Upper lobe of right lung (tissue), 1 donor: ENCODE measurements around the gene SPATS2. TPM values are rescaled to one million over a fixed set of nuclear protein-coding genes. Genes with fewer than 3 reads are reported as not detected.

Experiments used
- ATAC-seq: fragments of 200-7000 bp; cut with Tn5 transposase; one replicate; pipeline ENCODE4 v1.9.1; 2020; ENCODE audit warnings: mild to moderate bottlenecking, moderate library complexity
- DNase-seq: peaks from one replicate; pipeline ENCODE4 v3.0.0-alpha.2; 2020
- H3K27ac ChIP-seq: fragments of 200-600 bp; one replicate; pipeline ENCODE4 v1.8.0; 2022
- H3K27me3 ChIP-seq: fragments of 200-600 bp; one replicate; pipeline ENCODE4 v1.8.0; 2022; ENCODE audit warnings: mild to moderate bottlenecking
- H3K36me3 ChIP-seq: fragments of 200-600 bp; one replicate; pipeline ENCODE4 v1.8.0; 2022
- H3K4me1 ChIP-seq: fragments of 200-600 bp; one replicate; pipeline ENCODE4 v1.8.0; 2022
- H3K4me3 ChIP-seq: fragments of 200-600 bp; one replicate; pipeline ENCODE4 v1.8.0; 2022; ENCODE audit warnings: mild to moderate bottlenecking
- H3K9me3 ChIP-seq: fragments of 200-600 bp; one replicate; pipeline ENCODE4 v1.8.0; 2022
- intact Hi-C: fragments of 100-400 bp; cut with DNase I; formaldehyde crosslinking; loops from one replicate; pipeline ENCODE4 v1.11.0; 2022
- total RNA-seq: library from RNA; stranded (reverse); fragmentation: NEBNext Ultra II Directional; extraction: Animal tissue kit (Norgen Biotek cat#: 25700); gene quantifications from one replicate; pipeline ENCODE4 v1.2.1, GENCODE V29; 2021
- TF ChIP-seq, protein P1 (sequence below): fragments of 200-600 bp; IDR thresholded peaks from one replicate; pipeline ENCODE4 v1.8.0; 2022; ENCODE audit warnings: antibody characterized with exemption
- donor health status: DM: no; HTN: yes; CAD: no; lungs with severe emphysema.

Gene SPATS2
- total RNA-seq, 1 donor from 2014 or later: 12.6 TPM

DNA sequence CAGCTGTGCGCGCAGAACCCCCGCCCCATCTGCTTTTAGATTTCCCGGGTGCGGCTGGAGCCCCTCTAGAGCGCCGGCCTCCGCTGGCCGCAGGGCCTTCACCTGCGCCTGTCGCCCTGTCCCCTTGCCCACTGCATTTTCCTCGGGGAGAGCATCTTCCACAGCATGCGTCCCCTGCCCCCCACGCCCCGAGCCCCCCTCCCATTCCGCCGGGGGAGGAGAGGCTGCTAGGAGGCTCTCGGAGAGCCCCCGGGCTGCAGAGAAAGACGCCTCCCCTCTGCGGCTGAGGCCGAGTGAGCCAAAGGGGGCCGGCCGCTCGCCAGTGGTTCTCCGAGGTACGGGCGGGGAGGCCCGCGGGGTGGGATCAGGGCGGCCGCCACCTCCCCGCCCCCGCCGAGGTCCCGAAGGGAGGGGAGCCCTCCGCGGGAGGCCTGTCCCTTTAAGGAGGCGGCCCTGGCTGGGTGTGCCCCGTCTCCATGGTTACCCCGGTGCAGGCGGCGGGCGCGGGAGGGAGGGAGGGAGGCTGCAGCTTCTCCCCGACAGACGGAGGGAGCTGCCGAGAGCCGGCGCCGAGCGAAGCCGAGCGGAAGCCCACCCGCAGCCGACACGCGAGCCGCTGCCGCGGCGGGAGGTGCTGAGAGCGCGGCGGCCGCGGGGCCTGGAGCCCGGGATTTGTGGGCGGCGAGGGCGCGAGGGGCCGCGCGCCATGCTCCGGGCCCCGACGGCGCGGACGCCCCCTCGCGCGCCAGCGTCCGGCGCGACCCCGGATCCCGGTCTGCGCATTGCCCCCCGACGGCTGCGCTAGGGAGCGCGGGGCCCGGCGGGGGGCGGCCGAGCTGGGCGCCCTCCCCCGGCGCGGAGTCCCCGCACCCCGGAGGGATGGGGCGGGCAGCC is 171.5 kb downstream of the SPATS2 start, which contains the start of gene KCNH3:
Gene KCNH3 (plus strand): TSS at position 521 of the 894 bp plus-strand sequence. CDS start 387 bp downstream, outside the sequence.
- Histone ChIP-seq H3K27me3 (peaks cover 48% of the 10 kb centered on the region), H3K27ac (no peak within 1 kb of the TSS), H3K4me1 (peaks cover 6% of the 10 kb centered on the region), H3K36me3 (no peaks in the 10 kb centered on the region), H3K9me3 (no peaks in the 10 kb centered on the region), H3K4me3 (peak within 1 kb of the TSS; percentile 53)
- intact Hi-C loops: no loop called here
- DNase-seq: peak; percentile 90
- ATAC-seq: peak; percentile 82
- TF ChIP-seq, protein P1, sequence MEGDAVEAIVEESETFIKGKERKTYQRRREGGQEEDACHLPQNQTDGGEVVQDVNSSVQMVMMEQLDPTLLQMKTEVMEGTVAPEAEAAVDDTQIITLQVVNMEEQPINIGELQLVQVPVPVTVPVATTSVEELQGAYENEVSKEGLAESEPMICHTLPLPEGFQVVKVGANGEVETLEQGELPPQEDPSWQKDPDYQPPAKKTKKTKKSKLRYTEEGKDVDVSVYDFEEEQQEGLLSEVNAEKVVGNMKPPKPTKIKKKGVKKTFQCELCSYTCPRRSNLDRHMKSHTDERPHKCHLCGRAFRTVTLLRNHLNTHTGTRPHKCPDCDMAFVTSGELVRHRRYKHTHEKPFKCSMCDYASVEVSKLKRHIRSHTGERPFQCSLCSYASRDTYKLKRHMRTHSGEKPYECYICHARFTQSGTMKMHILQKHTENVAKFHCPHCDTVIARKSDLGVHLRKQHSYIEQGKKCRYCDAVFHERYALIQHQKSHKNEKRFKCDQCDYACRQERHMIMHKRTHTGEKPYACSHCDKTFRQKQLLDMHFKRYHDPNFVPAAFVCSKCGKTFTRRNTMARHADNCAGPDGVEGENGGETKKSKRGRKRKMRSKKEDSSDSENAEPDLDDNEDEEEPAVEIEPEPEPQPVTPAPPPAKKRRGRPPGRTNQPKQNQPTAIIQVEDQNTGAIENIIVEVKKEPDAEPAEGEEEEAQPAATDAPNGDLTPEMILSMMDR: no peak

DNA sequence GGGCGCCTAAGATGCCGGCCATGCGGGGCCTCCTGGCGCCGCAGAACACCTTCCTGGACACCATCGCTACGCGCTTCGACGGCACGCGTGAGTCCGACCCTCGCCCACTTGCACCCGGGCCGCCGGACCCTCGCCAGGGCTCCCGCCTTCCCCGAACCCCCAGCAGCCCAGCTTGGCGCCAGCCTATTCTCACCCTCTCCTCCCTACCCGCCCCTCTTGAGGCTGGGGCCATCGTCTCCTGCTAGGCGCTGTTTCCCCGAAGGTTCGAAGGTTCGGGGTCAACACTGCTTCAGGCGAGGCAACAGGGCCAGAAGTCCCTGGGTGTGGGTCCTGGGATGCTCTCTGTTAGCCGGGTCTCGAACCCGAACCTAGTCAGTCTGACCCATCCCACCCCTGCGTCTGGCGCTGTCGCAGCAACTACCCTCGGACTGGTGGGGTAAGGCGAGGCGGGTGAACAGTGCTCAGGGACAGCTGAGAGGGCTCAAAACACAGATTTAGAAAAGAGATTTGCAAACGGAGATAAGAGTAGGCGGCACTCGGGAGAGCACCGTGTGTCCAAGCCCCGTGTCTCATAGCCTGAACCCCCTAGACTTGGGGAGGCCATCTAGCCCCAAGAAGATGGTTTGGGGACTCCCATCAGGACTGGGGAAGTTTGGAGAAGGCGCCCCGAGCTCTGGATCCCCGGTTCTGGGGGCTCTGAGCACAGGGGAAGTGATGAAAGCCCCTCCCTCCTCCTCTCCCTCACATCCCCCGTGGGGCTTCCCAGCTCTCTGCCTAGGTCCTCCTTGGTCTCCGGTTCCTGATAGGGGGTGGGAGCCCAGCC is 172.4 kb downstream of the SPATS2 start:
- DNase-seq (peak; percentile 63), ATAC-seq (no peak)
- peaks cover 48% of the 10 kb centered on the region for H3K27me3 ChIP-seq

DNA sequence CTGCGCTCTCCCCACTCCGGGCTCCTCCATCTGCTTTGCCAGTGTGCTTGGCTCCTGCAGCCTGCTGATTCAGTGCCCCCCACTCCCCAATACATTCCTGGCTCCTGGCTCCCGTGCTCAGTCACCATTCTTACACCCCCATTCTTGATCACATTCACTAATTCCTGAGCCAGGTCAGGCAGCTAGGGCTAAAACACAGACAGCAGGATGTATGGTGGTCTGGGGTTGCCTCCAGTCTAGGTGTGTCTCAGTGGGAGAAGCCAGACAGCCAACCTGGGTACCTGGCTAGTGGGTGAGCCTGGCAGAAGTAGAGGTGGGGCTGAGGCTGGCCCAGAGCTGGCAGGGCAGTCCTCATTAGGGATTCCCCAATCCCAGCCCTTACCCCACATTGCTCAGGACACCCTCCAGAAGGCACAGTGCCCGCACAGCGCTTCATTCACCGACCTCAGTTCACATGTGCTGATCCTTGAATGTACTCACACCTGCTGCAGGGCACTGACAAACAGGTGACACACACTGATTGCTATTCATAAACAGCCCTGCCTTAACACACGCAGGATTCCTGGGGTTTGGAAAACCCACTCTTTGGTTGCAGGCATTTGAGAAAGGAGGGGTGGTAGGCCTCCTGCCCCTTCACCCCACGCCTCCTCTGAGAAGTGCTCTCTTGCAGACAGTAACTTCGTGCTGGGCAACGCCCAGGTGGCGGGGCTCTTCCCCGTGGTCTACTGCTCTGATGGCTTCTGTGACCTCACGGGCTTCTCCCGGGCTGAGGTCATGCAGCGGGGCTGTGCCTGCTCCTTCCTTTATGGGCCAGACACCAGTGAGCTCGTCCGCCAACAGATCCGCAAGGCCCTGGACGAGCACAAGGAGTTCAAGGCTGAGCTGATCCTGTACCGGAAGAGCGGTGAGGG is 173.2 kb downstream of the SPATS2 start:
- Histone ChIP-seq H3K4me3 (no peak overlapping the region), H3K36me3 (no peaks in the 10 kb centered on the region), H3K27ac (no peak overlapping the region), H3K9me3 (no peaks in the 10 kb centered on the region), H3K4me1 (peaks cover 6% of the 10 kb centered on the region), H3K27me3 (peaks cover 40% of the 10 kb centered on the region)
- ATAC-seq (no peak), DNase-seq (peak; percentile 59)
- TF ChIP-seq, protein P1: no peak
- intact Hi-C loops: no loop called here

More for the DNA sequence above, 172.4 kb downstream of the SPATS2 start:
- Histone ChIP-seq H3K4me1 (peaks cover 6% of the 10 kb centered on the region), H3K36me3 (no peaks in the 10 kb centered on the region), H3K4me3 (no peak overlapping the region), H3K27ac (no peak overlapping the region), H3K9me3 (no peaks in the 10 kb centered on the region)
- intact Hi-C loops: no loop called here
- TF ChIP-seq, protein P1: no peak

DNA sequence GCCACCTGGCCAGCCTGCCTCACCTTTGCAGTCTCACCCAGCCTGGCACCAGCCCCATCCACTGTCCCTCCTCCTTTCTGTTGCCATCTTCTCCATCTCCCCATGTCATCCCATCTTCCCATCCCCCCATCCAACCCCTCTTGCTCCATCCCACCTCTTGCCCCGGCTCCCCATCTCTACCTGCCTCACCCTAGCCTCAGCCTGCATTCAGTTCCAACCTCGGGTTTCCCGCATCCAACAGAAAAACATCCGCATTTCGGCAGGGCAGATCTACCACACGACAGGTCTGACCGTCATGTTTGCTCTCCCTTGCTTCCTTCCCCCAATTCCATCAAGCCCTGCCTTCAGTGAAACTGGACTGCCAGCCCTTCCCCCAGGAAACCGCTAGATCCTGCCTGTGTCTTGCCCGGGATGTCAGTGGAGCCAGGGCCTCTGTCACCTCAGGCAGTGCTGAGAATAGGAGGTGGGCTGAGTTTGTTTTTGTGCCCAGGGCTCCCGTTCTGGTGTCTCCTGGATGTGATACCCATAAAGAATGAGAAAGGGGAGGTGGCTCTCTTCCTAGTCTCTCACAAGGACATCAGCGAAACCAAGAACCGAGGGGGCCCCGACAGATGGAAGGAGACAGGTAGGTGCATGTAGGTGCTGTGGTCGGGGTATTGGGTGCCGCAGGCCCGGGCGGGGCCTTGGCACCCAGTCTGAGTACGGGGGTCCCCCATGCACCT is 174.0 kb downstream of the SPATS2 start:
- Histone ChIP-seq H3K27me3 (peaks cover 39% of the 10 kb centered on the region), H3K27ac (no peak overlapping the region), H3K36me3 (no peaks in the 10 kb centered on the region), H3K9me3 (no peaks in the 10 kb centered on the region), H3K4me3 (no peak overlapping the region), H3K4me1 (peaks cover 6% of the 10 kb centered on the region)
- intact Hi-C loops: no loop called here
- no peak for ATAC-seq
- peak; percentile 32 for DNase-seq
- TF ChIP-seq, protein P1: no peak
